AG10803 (cell line): ENCODE results near the gene BRD4.

Source experiments
- DNase-seq: peaks from one replicate; pipeline ENCODE4 v3.0.0; 2010; ENCODE audit warnings: low read depth
- H3K4me3 ChIP-seq: 2 replicates; pipeline ENCODE4 v1.5.1; 2011; ENCODE audit warnings: mild to moderate bottlenecking, low read length, control low read depth
- CTCF ChIP-seq: conservative IDR thresholded peaks from 2 replicates; pipeline ENCODE4 v1.5.1; 2011; ENCODE audit warnings: mild to moderate bottlenecking, low read length, control low read depth, inconsistent platforms

BRD4 gene

DNA sequence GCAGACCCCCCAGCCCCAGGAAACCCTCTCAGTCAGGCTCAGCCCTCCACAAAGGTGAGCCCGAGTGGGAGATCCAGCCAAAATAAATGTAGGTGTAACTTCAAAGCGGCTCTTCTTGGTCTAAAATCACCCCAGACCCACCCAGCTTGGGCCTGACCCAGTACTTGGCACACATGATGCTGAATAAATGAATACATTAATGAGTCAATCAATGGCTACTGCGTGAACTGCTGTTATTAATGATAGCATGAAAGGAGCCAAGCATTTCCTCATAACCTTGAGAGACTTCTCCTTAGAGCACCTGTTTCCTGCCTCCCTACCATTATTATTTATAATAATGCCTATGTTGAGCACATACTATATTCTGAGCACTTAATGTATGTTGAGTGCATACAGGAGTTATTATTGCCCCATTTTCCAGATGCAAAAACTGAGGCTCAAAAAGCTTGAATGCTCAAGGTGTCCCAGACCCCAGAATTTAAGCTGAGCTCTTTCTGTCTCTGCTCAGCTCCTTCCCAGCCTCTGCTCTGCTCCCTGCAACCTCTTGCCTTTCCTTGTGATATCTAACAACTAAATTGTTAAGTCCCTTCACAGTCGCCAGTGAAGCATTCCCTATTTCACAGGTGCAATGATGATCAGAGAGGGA is 135.9 kb downstream of the BRD4 start:
- no peak for TF ChIP-seq CTCF
- H3K4me3 ChIP-seq, result no peak overlapping the region

DNA sequence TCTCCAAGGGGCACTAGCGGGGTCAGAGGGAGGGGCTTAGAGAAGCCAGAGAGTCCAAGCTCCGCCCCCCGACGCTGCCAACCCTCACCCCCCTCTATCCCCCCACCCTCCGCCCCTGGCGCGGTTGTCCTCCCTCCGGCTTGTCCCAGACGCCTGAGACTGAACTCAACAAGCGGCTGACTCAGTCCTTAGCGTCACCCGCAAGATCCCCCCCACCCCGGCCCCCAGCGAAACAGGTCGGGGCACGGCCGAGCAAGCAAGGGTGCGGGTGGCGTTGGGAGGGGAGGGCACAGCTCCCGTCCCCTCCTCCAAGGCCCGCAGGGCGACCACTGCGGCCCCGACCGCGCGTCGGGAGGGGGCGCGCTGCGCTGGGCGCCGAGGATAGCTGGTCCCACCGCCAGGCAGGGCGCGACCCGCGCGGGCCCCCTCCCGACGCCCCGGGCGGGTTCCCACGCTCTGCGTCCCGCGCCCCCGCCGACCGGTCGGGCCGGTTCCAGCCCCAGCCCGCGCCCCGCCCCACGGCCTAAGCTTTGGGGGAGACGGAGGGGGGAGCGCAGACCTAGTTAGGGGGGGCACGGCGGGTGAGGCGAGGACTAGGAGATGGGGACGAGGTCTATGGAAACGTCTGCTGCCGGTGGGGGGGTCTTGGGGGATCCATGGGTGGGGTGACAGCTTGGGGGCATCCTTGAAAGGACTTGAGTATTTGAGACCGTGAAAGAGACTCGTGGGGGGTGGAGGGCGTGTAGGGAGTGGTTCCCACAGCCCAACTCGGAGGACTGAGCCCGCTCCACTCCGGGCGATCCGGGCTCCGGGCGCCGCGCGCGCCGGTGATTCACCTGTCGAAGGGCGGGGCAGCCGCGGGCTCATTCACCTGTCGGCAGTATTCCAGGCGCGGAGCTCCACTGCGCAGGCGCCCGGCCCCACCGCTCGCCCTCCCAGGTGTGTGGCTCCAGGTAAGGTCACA is 136.7 kb downstream of the BRD4 start:
- peak overlapping the region; percentile 50 for H3K4me3 ChIP-seq
- peak; percentile 58 for DNase-seq
- no peak for TF ChIP-seq CTCF

More for the DNA sequence above, 135.9 kb downstream of the BRD4 start:
- DNase-seq, result no peak

- DNase-seq, result peak; percentile 59
- peak overlapping the region; percentile 50 for H3K4me3 ChIP-seq
- TF ChIP-seq CTCF, result no peak
Measured at GRCh38 chr19:15194938-15195337, 137.4 kb downstream of the BRD4 start.

GRCh38 chr19:15191982-15192381 is 140.4 kb downstream of the BRD4 start:
- no peak for TF ChIP-seq CTCF
- DNase-seq, result no peak
- no peak overlapping the region for H3K4me3 ChIP-seq

- no peak for DNase-seq
- no peak overlapping the region for H3K4me3 ChIP-seq
- TF ChIP-seq CTCF, result no peak
Measured at GRCh38 chr19:15191514-15191913, 140.8 kb downstream of the BRD4 start.

GRCh38 chr19:15188851-15189250 is 143.5 kb downstream of the BRD4 start:
- no peak for TF ChIP-seq CTCF
- no peak overlapping the region for H3K4me3 ChIP-seq
- no peak for DNase-seq
